Measurements from ENCODE around the gene NOL6.
"Not testable (repeated sequence)": the region's sequence is repeated elsewhere in the genome, so short reads cannot be mapped to it uniquely, and the experiment has no call there.

The NOL6 gene

DNA sequence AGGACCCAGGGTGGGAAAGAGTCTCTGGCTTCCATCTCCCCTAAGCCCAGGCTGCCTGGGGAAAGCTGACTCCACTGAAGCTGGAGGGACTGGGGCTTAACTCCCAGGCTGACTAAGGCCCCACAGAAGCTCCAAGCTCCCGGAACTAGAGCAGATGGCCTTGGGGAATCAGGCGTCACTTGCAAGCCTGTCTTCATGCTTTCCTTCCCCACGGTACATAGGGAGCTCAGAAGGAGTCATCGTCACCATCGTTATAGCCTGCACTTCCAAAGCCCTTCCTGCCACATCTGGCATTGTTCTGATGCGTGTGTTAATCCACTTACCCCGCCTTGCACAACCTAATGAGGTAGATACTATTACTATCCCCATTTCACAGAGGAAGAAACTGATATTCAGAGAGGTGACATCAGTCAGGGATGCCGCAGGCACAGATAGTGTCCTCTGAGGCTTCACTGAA lies 37.9 kb downstream of the NOL6 start:
- DNase-seq (ENCODE audit: low spot score) = no peak

DNA sequence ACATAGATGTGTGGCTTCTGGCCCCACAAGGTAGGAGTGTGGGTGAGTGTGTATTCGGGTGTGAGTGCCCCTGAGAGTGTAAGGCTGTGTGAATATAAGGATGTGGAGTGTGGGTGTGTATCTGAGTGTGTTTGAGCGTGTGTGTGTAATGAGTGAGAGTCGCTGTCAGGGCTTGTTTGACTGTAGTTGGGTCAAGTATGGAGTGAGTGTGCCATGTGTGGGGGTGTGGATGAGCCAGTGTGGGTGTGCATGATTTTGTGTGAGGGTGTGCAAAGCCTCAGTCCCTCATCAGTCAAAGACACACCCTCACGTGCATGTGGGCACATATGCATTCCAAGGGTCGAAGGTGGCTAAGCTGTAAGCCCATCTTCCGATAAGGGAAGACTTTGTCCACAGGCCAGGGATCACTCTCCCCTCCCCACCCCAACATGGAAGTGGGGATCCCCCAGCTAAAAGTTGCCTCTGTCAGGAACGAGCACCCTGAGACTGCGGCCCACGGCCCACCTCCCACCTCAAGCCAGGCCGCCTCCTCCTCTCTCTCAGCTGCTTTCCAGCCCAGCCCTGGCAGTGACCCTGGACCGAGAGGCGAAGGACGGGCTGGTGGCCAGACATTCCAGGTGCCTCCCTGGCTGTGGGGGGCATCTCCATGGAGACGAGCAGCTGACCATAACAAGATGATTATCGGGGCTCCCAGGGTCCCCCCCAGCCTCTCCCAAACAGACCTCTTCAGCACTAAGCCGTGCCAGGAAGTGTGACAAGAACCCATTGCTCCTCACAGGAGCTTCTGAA lies 39.2 kb downstream of the NOL6 start:
- DNase-seq (ENCODE audit: low spot score) = no peak

GRCh38 chr9:33433871-33434270 lies 39.9 kb downstream of the NOL6 start:
- DNase-seq (ENCODE audit: low spot score) = no peak

GRCh38 chr9:33431420-33431819 lies 42.3 kb downstream of the NOL6 start:
- DNase-seq (ENCODE audit: low spot score) = no peak

- no peak for DNase-seq (ENCODE audit: low spot score)
These were observed 42.8 kb downstream of the NOL6 start for GRCh38 chr9:33430942-33431341.

DNA sequence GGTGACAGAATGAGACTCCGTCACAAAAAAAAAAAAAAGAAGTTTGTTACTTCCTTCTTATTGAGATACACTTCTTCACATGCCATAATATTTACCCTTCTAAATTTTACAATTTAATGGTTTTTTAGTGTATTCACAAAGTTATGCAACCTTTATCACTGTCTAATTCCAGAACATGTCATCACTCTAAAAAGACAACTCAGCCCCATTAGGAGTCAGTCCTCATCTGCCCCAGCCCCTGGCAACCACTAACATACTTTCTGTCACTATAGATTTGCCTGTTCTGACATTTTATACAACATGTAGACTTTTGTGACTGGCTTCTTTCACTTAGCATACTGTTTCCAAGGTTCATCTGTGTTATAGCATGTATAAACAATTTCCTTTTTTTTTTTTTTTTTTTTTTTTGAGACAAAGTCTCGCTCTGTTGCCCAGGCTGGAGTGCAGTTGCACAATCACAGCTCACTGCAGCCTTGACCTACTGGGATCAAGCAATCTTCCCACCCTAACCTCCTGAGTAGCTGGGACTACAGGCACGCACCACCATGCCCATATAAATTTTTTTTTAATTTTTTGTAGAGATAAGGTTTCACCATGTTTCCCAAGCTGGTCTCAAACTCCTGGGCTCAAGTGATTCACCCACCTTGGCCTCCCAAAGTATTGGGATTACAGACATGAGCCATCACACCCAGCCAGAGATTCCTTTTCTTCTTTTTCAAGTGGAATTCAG lies 44.3 kb downstream of the NOL6 start:
- DNase-seq (ENCODE audit: low spot score) = no peak

DNA sequence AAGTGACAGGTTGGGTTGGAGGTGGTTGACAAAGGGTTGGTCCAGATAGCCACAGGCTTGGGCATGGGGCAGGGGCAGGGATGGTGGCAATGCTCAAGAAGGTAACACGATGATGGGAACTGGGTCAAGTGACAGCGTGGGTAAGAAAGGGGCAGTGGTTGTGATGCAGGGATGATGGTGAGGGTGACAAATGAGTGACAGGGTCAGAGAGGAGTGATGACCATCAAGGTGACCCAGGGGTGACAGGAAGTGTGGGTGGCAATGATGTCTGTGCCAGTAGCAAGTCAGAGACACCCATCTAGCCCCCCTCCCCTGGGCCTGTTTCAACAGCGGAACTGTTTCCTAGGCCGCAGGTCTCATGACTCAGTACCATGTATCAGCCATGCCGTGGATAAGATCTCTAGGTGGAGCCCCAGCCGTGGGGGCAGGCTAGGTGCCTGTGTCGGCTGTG lies 46.9 kb downstream of the NOL6 start:
- no peak for DNase-seq (ENCODE audit: low spot score)

- DNase-seq (ENCODE audit: low spot score) = peak; percentile 49
These were observed 48.6 kb downstream of the NOL6 start for GRCh38 chr9:33425128-33425533.

DNA sequence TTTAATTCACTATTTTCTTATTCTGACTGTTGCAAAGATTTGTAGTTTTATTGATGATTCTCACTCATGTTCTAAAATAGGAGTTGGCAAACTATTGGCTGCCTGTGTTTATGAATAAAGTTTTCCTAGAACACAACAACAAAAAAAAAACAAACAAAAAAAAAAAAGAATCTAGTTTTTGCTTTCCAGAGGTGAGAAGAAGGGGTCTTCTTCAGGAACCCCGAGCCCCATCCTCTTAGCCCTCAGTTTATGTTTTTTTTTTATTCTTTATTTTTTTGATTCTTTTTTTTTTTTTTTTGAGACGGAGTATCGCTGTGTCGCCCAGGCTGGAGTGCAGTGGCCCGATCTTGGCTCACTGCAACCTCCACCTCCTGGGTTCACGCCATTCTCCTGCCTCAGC lies 49.2 kb downstream of the NOL6 start:
- DNase-seq (ENCODE audit: low spot score) = not testable (repeated sequence)

DNA sequence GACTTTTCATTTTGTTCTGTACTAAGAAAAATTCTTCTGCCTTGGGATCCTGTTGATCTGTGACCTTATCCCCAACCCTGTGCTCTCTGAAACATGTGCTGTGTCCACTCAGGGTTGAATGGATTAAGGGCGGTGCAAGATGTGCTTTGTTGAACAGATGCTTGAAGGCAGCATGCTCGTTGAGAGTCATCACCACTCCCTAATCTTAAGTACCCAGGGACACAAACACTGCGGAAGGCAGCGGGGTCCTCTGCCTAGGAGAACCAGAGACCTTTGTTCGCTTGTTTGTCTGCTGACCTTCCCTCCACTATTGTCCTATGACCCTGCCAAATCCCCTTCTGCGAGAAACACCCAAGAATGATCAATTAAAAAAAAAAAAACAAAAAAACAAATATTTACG lies 49.7 kb downstream of the NOL6 start:
- not testable (repeated sequence) for DNase-seq (ENCODE audit: low spot score)

DNA sequence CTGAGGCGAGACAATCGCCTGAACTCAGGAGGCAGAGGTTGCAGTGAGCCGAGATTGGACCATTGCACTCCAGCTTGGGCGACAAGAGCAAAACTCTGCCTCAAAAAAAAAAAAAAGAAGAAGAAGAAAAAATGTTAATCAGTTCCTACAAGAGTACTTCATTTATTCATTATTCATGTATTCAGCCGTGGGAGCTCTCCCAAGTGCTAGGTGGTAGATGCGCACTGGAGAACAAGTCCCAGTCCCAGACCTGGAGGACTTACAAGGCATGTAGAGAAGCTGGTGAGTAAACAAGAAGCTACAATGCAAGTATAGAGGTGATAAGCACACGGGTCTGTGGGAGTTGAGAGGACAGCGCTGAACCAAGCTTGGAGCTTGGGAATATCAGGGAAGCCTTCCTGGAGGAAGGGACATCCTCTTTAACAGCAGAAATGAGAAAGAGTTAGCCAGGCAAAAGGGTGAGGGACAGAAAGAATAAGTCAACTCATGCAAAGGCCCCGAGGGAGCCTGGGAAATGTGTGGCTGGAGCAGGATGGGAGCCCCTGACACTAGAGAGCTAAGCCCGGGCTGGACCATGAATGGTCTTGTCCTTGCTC lies 53.9 kb downstream of the NOL6 start:
- DNase-seq (ENCODE audit: low spot score) = no peak

- peak; percentile 42 for DNase-seq (ENCODE audit: low spot score)
These were observed 55.6 kb downstream of the NOL6 start for GRCh38 chr9:33418090-33418489.

DNA sequence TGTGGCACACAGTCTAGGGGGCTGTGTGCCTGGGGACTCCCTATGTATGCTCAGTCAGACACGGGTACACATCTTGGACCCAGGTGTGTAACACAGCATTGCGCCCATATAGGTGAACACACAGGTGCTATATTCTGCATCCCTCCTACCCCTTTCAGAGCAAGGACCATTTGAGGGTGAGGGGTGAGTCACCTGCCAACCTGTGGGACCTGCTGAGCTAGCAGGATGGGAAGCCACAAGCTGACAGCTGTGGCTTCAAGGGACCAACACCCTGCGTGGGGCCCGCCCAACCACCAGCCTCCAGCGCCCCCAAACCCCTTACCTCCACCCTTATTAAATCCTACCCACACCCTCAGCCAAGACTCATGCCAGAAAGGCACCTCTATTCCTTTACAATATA lies 56.7 kb downstream of the NOL6 start:
- DNase-seq (ENCODE audit: low spot score) = no peak

DNA sequence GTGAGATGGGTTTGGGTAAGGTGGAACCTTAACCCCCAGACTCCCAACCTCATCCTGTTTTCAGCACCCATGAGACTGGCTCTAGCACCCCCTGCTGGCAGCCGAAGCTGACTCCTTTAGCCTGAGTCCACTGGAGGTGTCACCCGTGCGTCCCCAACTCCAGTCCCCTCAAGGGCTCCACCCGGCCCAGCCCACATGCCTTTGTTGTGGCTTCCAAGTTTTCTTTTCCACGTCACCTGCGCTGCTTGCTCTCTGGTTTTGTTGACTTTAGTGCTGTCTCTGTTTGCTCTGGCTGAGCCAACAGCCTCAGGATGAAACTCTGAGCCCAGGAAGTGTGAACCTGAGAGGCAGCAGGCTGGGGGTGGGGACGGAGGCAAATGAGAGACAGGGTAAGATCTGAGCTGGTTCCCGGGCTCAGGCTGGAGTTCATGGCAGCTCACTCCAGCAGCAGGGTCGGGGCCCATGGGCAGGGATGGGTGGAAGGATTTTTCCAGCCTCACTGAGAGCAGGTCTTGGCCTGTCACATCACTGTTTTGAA lies 58.2 kb downstream of the NOL6 start:
- DNase-seq (ENCODE audit: low spot score) = peak; percentile 93

GRCh38 chr9:33414889-33415500 lies 58.7 kb downstream of the NOL6 start:
- DNase-seq (ENCODE audit: low spot score) = no peak

GRCh38 chr9:33414268-33414667 lies 59.5 kb downstream of the NOL6 start:
- DNase-seq (ENCODE audit: low spot score) = no peak

Measured in LoVo (cell line).